ENCODE data around the gene KRT27.

The KRT27 gene

DNA sequence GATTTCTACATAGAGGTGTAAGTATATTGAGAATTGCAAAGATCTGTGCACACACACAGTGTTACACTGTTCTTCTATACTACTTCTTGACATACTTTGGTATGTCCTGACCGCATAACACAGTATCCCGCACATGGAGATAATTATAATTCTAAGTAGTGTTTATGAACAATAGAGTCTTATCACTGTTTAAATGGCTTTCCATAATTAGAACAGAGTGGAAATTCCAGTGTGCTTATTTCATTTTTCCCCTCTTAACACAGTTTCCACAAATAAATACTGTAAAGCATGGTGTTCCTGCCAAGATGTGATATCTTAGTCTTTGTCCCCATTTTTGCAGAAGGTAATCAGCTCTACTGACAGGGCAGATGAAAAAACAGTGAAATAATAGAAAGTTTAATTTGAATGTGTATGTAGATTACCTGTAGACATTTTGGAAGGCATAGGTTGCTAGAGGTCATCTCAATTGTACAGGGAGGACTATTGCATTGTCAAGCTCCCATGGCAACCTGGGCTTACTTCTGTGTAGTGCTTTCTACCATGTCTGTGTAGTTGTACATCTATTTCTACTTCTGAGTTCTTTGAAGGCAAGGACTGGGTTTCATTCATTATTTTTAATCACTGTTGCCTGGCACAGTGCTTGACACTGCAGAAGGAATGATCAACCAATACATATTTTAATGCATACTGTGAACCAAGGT, 27.5 kb upstream of the KRT27 start:
- no peak for DNase-seq

DNA sequence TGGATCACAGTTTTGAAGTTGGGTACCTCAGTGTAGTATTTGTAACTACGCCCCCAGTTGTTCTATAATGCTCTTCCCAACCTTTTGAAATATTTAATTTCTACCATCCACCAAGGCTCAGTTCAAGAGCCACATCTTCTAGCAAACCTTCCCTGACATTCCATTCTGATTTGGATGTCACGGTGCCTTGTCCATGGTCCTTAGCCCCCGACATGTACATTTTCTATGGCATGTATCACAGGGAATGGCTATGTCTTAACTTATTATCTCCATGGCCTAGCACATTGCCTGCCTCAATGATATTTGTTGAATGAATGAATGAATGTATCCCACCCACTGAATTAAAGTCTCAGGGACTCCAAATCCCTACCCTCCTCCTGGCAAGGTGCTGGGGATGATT, 23.8 kb upstream of the KRT27 start:
- no peak for DNase-seq

- peak; percentile 86 for DNase-seq
These were observed 21.3 kb upstream of the KRT27 start for GRCh38 chr17:40803617-40804082.

DNA sequence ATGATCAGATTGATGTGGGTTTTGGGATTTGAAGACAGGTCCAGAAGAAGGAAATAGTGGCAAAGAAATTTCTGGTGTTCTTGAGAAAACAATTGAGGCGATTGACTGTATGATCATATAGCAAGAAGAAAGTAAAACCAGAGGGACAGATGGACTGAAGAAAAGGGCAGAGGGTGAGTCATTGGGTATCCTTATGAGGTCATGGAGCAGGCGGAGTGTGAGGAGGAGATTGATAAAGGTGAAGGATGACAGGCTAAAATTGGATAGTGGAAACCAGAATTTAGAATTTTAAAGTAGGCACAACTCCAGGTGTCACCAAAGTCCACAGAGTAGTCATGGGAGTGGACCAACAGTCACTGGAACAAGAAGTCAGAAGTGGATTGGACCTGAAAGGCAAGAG, 18.8 kb upstream of the KRT27 start:
- no peak for DNase-seq

- DNase-seq, result no peak
These were observed 18.0 kb upstream of the KRT27 start for GRCh38 chr17:40800381-40800780.

DNA sequence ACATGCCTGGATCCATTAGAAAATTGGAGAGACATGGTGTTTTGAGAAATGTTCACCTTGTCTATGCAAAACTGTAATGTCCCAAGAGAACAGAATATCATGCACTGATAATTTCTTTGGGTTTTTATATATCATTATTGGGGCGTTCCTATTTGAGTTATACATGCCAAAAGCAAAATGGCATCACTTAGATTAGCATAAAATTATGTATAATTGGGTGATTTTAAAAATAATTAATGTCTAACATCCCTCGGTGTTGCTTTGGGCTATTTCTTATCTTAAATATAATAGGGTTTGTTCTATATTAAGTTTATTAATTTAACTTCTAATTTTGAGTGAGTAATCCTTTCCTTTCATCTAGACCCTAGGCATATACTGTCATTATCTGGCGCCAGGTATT, 17.5 kb upstream of the KRT27 start, which contains the start of gene KRT28:
KRT28 (minus strand) TSS at position 101 of the 400 bp plus-strand sequence; CDS start at position 35, 66 bp downstream.
- DNase-seq, result no peak

- no peak for DNase-seq
These were observed 14.5 kb upstream of the KRT27 start for GRCh38 chr17:40796846-40797245.

DNA sequence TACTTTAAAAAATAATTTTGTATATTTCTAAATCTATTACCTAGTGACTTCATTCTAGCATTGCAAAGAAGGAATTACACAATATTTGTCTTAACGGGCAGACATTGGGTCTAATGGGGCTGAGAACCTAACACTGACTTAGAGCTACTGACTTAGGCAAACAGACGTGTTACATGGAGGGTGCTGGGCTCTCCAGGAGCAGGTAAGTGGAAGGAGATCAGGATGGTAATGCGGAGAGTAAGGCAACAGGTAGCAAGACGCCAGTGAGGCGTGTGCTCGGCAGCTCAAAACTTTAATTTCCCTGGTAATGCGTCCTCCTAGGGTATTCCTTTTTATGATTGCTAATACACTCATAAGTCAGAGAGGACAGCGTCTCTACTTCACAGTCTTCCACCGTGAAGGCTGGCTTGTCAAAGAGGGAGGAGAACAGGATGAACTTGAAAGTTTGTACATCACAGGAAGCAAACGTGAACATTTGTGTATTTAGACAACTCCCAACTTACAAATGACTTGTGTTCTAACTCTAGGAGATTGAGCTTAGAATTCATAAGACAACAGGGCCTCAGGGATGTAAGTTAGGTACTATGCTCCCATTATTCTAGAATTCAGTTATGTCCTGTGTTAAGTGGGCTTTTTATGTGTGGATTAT, 12.8 kb upstream of the KRT27 start:
- DNase-seq, result no peak

DNA sequence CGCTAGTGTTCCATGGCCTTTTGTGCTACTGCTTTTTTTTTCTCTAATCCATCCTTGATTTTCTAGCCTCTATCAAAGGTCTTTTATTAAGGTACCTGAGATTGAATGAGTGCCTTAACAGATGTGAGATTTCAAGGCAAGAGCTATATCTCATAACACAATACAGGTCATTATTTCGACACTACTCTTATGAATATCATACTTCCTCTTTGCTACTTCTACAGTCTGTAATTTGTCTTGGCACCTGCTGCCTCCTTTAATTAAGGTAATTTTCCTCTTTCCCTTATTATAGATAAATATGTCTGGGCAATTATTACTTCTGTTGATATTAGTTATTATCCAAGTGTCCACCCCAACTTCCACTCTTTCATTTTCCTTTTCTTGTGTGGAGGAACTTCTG, 12.1 kb upstream of the KRT27 start:
- DNase-seq, result no peak

DNA sequence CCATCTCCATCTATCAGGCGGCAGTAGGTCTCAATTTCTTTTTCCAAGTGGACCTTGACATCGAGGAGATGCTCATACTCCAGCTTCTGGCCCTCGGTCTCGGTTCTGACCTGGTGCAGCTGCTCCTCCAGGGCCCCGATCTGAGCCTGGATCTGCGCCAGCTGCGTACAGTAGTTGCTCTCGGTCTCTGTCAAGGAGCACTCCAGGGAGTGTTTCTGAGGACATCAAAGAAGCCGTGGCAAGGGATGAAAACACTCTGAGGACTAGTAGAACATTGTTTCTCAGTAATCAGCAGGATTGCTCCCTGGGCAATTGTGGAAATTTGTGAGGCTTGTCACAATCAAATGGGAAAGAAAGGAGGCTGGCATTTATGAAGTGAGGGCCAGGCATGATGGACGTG, 11.5 kb upstream of the KRT27 start:
- no peak for DNase-seq

DNA sequence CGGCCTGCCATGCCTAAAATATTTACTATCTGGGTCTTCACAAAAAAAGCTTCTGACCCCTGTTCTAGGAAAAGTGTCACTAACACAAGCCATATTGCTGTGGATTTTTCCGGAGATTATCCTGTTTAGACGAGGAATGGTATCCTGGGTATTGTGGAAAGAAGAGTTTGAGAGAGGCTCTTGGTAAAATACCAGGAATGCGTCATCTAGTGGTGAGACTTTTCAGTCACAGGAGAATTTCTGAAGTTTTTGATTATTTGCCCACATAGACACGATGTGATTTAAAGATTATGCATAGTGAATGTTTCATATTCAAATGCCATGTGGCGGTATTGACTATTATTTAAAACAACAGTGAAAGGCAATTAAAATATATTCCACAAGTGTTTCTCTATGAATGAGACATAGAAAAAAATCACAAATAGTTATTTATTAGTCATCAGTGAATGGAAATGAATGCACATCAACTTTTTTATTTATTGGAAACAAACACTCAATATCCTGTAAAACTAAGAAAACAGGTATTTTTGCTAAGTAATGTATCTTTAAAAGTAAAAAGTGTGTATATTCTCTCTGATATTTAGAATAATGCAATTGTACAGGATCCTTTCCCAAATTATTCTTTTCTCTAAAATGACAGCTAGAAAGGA, 9.6 kb upstream of the KRT27 start:
- no peak for DNase-seq

GRCh38 chr17:40791111-40791510, 8.8 kb upstream of the KRT27 start:
- no peak for DNase-seq

DNA sequence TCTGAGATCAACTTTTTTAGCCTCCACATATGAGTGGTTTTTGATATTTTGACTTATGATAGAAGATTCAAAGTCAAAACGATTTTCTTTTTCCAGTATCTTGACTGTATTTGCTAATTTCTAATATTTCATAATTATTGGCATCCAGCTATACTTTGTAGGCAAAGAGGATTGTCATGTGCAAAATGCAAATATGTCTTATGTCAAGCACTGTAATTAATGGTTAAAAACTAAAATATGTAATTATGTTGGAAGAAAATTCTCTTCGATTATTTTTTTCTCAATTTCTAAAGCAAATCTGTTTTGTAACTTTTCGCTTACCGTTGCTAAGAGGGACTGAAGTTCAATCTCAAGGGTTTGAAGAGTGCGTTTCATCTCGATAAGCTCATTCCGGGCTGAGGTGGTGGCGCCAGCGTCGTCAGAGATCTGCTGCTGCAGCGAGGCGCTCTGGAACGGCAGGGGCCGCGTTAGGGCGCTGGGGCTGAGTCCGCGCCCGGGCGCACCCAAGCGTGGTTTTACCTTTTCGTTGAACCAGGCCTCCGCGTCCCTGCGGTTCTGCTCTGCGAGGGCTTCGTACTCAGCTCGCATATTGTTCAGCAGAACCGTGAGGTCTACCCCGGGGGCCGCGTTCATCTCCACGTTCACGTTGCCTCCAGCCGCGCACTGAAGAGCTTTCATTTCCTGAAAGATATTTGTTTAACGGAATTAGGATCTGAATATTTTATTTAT, 3.0 kb downstream of the KRT27 start:
- peak; percentile 8 for DNase-seq

DNA sequence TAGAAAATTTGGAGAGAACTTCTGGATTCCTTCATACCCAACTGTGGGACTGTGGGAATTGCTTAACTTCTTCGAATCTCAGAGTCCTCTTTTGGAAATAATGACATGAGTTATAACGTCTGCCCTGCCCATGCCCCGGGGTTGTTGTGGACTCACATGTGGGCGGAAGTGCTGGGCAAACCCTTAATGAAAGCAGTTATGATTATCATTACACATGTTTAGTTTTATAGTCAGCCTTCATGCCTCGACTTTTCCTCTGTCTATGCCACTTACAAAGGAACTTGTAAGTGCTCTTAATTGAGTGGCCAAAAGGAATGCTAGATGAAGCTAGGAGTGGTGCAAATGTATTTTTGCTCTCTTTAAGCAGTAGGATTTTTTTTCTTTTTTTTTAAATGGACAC, 3.9 kb downstream of the KRT27 start:
- no peak for DNase-seq

- no peak for DNase-seq
These were observed 4.4 kb downstream of the KRT27 start for GRCh38 chr17:40777971-40778370.

- no peak for DNase-seq
These were observed 4.9 kb downstream of the KRT27 start for GRCh38 chr17:40777459-40777858.

DNA sequence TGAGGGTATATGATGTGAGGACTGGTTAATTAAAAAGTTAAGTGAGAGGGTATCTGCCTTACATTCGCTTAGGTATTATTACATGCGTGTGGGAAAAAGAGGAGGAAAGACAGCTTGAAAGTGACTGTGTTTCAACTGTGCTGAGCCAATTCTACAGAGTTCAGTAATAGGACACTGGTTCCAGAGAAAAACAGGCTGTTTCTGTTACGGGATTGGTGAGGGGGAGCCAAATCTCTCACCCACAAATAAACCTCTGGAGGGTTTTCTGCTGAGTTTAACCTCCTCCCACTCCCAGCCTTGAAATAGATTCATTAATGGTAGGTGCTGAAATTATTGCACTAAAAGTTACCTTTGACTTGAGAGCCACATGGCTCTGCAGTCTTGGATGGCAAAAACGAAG, 6.4 kb downstream of the KRT27 start:
- no peak for DNase-seq

DNA sequence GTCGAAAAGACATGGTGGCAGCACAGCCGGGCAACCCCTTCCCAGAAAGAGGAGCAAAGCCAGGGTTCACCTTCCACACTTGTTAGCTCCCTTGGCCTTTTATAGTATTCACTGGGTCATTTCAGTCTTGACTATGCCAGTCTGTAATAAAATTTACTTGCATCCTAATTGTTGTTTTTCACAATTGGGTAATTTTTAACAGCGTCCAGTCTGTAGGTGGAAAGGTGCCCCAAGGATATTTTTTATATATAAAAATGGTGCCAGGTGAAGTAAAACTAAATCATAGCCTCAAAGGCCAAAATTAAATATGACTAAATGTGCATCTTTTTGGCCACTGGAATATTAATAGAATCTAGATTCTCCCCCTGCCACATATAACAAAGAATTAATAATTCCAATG, 10.2 kb downstream of the KRT27 start, which contains the start of gene KRT26:
KRT26 (minus strand) TSS at position 101 of the 400 bp plus-strand sequence; CDS start at position 13, 88 bp downstream.
- DNase-seq, result no peak

DNA sequence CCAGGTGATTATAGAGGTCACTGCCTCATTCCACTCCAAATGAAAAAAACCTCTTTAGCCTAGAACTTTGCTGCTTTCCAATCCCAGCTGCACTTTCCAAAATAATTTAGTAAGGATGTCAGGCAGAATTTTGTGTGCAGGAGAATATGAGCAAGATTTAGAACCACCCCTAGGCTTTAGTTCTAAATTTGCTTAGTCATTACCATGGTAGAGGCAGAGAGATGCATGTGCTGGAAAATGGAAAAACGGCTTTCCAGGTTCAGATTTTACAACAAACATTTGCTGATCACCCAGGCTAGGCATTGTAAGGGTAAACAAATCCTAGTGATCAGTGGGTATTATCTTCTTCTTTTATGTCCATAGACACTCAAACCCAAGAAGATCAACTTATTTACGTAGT, 16.7 kb downstream of the KRT27 start:
- no peak for DNase-seq

DNA sequence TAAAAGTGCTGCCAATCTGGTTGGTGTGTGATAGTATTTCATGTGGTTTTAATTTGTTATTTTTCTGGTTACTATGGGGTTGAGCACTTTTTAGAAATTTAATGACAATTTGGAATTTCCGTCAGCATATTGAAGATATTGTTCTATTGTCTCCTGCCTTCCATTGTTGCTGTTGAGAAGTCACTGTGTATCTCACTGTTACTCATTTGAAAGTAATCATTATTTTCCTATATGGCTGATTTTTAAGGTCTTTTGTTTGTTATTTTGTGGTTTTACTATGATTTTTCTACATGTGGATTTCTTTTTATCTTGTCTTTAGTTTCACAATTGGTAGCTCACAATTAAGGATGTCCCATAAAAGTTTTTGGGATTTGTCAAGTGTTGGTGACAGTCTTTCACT, 18.6 kb downstream of the KRT27 start:
- no peak for DNase-seq

GRCh38 chr17:40760105-40761016, 22.0 kb downstream of the KRT27 start:
- no peak for DNase-seq

DNA sequence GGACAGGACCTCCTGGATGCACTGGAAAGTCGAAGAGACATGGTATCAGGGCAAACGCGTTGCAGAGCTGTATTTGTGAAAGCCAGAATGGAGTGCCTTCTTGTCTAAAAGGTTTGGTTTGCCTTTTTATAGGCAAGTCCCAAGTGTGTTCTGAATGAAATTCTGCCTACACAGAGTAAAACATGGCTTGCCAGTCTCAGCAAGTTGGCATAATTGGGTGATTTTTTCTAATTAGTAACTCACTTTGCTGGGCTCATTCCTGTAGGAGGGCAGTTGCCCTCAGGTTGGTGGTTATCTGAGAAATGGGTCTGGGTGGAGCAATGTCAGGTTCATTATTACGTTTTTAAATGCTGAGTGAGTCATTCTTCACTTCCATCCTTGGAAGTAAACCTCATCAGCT, 27.1 kb downstream of the KRT27 start, which contains the start of gene KRT25:
KRT25 (minus strand) TSS at position 101 of the 400 bp plus-strand sequence; CDS start at position 41, 60 bp downstream.
- no peak for DNase-seq

Measured in RPMI8226 (cell line).